Activated CD4-positive, alpha-beta T cell treated with anti-CD3 and anti-CD28 coated beads, Interleukin-2, amount 50 U/mL, for 16 hours (primary cell): ENCODE results near the gene GTPBP6.
"Not testable (repeated sequence)": the region's sequence is repeated elsewhere in the genome, so short reads cannot be mapped to it uniquely, and the experiment has no call there.

ENCODE experiments used
- DNase-seq: peaks from one replicate; pipeline ENCODE4 v3.0.0-alpha.2; 2020

GTPBP6 gene

DNA sequence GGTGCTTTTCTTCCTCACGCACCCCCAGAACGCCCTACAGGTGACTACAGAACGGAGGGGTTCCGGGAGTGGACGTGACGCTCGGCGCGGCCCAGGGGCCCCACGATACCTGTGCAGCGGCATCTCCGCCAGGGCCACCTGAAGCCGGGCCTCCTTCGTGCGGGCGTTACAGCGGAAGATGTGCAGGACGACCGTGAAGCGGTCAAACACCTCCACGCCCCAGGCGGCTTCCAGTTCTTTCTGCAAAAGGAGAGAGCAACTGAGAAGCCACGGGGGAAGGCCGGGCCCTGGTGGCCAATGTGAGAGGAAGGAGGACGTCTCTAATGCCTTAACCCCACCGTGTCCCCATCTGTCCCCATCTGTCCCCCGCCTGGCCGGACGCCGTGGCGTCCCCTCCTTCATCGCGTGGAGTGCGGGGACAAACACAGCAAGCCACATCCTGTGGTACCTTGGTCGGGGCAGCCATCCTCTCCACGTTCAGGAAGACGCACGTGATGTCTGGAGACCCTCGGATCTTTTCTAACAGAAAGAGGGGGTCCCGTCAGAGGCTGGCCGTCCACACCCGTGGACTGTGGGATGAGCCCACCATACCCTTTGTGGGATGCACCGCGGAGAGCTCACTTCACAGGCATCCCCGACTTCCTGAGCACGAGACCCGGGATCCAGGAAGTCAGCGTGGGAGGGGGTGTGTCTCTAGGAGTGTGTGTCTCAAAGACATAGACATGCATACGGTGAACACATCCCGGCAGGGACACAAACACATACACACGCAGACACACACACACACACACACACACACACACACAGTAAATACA, 3.6 kb downstream of the GTPBP6 start:
- no peak for DNase-seq

DNA sequence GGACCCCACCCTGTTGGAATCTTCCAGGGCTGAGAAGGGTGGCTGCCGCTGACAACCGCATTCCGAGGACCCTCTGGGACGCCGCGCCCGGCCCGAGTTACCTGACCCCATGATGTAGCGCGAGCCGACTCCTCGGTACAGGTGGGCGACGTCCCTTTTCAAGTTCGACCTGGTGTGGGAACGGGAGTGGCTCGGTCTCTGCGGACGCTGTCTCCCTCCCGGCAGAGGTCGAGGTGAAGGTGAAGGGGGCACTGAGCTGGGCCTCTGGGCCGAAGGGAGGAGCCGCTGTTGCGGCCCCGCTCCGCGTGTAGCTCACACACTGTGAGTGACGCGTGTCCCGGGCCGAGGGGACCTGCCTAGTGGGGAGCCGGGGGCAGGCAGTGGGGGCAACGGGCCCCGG, 4.5 kb downstream of the GTPBP6 start:
- DNase-seq, result no peak

DNA sequence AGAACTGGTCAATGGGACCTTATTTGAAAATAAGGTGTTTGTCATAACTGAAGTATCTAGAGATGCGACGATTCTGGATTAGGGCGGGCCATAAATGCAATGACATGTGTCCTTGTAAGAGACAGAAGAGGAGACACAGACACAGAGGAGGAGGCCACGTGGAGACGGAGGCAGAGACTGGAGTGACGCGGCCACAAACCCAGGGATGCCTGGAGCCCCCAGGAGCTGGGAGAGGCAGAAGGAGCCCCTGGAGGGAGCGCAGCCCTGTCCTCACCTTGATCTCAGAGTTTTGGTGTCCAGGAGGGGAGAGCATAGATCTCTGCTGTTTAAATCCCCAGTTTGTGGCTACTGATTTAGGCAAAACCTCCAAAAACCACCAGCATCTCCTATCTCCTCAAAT, 5.0 kb downstream of the GTPBP6 start:
- DNase-seq, result no peak

DNA sequence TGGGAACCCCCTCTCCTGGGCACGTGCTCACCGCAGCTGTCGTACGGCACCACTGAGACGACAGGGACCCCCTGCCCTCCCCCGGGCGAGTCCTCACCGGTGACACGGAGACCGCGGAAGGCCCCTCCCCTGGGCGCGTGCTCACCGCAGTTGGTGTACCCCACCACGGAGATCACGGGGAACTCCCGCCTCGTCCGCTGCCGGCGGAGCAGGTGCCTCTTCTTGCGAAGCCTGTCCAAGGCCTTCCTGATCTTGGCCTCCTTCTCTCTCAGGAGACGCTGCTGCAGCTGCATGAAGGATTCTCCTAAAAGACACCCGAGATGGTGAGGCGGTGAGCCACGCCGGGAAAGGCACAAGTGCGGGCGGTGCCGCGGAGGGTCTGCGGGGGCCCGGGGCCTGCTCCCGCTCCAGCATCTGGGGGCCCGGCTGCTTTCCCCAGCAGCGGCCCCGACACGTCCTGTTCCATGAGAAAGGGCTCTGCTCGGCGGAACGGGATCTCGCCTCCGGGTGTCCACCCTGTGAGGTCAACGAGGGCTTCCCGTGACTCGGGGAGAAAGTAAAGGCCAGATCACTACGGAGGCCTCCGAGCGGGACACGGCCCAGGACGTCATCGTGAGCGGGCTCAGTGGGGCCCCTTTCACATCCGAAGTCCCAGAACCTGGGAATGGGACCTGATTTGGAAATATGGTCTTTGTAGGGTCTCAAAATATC, 5.8 kb downstream of the GTPBP6 start:
- no peak for DNase-seq

DNA sequence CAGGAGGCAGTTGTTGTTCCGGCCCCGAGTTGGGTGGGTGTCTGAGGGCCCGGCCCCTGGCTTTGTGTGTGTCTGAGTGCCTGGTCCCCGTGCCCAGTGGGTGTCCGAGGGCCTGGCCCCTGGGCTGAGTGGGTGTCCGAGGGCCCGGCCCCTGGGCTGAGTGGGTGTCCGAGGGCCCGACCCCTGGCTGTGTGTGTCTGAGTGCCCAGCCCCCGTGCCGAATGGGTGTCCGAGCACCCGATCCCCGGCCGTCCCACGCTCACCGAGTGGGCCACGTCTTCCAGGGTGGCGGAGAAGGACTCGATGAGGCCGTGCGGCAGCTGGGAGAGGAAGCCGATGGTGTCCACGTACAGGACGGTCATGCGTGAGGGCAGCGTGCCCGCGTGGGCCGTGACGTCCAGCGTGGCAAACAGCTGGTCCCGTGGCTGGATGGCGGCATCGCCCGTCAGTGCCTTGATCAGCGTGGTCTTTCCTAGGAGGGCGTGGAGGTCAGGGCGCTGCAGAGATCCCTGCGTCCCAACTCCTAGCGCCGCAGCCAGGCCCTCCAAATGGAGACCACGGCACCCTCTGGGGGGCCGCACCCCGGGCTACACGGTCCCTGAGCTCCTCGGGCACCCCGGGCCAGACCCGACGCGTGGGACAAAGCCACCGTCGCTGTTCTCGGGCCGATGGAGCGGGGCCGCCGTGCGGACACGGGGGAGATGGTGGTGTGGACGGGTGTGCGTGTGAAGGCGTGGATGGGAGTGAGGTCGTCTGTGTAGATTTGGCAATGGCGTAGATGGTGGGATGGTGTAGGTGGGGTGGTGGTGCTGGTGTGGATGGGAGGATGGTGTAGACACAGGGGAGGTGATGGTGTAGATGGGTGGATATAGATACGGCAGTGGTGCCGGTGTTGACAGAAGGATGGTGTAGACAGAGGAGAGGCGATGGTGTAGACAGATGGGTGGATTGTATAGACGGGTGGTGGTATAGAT, 7.2 kb downstream of the GTPBP6 start:
- DNase-seq, result no peak

DNA sequence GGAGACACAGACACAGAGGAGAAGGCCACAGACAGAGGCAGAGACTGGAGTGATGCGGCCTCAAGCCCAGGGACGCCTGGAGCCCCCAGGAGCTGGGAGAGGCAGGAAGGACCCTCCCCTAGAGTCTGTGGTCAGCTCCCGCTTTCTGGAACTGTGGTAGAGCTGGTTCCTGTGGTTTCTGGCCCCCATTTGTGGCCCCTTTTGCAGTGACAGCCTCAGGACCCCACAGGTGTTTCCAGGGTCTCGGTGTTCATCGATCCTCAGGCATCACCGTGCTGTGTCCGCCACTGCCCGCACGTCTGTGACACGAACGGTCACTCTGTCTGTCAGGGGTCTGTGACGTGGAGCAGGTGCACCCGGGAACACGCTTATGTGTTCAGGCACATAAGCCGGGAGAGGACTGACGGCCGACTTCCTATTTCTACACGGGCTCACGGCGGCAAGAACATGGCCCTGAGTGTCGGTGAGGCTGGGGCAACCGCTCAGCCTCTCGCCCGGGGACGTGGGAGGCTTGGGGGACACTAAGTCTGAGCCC, 7.9 kb downstream of the GTPBP6 start:
- no peak for DNase-seq

DNA sequence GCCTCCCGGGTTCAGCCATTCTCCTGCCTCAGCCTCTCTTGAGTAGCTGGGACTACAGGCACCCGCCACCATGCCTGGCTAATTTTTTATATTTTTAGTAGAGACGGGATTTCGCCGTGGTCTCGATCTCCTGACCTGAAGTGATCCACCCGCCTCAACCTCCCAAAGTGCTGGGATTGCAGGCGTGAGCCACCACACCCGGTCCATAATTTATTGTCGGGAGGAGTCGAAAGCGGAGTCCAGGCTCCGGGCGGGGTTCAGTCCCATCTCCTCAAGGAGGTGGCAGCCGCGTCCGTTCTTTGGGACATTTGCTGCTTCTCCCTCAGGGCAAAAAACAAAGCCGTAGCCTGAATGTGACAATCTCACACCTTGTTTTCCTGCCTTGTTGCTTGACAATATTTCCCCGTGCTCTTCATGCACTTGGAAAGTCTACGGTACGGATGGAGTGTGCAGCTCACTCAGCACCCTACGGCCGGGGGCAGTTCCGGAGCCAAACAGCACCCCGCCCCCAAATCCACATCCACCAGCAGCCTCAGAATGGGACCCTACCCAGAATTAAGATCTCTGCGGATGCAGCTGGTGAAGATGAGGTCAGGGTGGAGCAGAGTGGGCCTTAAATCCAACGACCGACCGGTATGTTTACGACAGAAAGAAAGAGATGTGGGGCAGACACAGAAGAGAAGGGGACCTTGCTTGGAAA, 9.6 kb downstream of the GTPBP6 start:
- DNase-seq, result no peak

DNA sequence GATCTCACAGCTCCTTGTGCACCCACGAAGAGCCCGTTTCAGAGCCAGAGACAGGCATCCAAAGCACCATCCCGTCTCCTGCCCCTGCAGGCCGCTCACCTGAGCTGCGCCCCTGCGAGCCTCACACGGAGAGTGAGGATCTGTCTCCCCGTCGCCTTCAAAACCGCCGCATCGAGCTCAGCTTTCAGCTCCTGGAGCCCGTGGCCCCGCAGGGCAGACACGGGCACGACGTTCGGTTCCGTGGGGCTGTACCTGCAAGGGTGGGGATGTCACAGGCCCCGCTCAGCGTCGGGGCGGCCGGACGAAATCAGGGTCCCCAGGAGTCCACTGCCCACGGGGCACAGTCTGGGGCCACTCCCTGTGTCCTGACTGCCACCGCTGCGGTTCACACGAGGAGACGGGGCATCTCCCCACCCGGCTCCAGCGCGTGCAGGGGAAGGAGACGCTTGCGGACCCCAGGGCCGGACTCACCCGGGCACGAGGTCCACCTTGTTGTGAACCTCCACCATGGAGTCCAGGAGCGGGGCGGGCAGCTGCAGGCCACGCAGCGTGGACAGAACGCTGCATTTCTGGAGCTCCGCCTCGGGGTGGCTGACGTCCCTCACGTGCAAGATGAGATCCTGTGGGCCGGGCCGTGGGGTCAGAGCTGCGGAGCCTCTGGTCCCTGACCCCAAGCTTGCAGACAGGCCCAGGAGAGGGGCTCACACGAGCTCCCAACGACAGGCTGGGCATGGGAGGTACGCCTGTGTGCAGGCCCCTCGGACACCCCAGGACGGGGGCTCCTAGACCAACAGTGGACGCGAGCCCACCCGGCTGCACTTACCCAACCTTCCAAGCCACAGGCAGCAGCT, 11.1 kb downstream of the GTPBP6 start:
- DNase-seq, result no peak

DNA sequence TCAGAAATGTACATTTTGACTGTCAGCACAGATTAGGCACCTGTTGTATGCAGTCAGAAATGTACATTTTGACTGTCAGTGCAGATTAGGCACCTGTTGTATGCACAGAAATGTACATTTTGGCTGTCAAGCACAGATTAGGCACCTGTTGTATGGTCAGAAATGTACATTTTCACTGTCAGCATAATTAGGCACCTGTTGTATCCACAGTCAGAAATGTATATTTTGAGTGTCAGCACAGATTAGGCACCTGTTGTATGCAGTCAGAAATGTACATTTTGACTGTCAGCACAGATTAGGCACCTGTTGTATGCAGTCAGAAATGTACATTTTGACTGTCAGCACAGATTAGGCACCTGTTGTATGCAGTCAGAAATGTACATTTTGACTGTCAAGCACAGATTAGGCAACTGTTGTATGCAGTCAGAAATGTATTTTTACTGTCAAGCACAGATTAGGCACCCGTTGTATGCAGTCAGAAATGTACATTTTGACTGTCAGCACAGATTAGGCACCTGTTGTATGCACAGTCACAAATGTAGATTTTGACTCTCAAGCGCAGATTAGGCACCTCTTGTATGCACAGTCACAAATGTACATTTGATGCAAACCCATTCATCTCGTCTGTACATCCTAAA, 11.9 kb downstream of the GTPBP6 start:
- not testable (repeated sequence) for DNase-seq

DNA sequence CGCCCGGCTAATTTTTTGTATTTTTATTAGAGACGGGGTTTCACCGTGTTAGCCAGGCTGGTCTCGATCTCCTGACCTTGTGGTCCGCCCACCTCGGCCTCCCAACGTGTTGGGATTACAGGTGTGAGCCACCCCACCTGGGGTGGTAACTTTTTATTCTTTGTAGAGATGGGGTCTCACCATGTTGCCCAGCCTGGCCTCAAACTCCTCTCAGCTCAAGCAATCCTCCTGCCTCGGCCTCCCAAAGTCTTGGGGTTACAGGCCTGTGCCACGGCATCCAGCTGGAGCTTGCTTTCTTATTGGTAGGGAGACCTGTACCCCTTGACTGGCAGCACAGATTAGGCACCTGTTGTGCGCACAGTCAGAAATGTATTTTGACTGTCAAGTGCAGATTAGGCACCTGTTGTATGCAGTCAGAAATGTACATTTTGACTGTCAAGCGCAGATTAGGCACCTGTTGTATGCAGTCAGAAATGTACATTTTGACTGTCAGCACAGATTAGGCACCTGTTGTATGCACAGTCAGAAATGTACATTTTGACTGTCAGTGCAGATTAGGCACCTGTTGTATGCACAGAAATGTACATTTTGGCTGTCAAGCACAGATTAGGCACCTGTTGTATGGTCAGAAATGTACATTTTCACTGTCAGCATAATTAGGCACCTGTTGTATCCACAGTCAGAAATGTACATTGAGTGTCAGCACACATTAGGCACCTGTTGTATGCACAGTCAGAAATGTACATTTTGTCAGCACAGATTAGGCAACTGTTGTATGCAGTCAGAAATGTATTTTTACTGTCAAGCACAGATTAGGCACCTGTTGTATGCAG, 12.6 kb downstream of the GTPBP6 start:
- DNase-seq, result not testable (repeated sequence)

DNA sequence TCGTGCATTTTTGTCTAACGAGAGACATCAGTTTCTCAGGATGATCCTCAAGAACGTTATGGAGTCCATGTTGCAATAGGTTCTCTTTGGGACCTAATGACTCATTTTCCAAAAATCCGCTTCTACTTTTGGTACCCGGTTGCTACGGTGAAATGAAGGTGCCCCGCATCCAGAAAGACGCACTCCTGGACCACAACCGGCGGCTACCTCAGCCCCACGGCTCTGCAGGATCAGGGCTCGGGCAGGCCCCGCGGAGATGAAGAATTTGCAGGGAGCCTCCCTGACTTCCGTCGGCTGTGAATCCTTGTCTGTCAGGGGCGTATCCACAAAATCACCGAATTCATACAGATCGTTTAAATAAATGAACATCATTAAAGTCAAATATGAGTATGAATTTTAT, 15.6 kb downstream of the GTPBP6 start:
- no peak for DNase-seq

DNA sequence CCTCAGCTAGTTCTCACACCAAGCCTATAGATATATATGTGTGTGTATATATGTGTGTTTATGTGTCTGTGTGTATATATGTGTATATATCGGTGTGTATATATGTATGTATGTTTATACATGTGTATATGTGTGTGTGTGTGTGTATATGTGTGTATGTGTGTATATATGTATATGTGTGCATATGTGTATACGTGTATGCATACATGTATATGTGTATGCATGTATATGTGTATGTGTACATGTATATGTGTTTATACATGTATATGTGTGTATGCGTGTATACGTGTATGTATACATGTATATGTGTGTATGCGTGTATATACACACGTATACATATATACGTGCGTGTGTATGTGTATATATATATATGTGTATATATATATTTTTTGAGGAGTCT, 18.3 kb downstream of the GTPBP6 start:
- no peak for DNase-seq

DNA sequence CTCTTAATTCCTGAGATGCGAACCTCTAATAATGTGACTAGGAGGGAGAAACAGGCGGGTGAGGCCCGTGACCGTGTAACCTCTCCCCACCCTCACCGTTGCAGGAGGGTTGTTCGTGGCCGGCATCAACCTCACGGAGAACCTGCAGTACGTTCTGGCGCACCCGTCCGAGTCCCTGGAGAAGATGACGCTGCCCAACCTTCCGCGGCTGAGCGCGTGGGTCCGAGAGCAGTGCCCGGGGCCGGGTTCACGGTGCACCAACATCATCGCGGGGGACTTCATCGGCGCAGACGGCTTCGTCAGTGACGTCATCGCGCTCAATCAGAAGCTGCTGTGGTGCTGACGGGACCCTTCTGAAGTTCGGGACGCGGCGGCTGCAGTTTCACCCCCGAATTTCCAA, 19.6 kb downstream of the GTPBP6 start:
- no peak for DNase-seq

DNA sequence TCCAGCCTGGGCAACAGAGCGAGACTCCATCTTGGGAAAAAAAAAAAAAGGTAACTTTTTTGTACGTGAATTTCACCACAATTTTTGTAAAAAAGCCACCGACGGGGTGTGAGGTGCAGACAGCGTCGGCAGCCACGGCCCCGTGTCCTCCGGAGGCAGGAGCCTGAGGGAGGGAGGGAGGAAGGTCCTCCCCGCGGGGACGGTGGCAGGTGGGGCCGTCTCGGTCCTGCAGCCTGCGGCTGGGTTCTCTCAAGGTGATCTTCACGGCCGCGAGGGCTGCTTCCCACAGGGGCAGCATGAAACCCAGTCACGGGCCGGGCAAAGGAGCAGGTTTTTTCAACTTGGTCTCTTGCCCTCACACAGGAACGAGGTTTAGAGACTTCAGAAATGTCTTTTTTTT, 23.5 kb downstream of the GTPBP6 start:
- no peak for DNase-seq

DNA sequence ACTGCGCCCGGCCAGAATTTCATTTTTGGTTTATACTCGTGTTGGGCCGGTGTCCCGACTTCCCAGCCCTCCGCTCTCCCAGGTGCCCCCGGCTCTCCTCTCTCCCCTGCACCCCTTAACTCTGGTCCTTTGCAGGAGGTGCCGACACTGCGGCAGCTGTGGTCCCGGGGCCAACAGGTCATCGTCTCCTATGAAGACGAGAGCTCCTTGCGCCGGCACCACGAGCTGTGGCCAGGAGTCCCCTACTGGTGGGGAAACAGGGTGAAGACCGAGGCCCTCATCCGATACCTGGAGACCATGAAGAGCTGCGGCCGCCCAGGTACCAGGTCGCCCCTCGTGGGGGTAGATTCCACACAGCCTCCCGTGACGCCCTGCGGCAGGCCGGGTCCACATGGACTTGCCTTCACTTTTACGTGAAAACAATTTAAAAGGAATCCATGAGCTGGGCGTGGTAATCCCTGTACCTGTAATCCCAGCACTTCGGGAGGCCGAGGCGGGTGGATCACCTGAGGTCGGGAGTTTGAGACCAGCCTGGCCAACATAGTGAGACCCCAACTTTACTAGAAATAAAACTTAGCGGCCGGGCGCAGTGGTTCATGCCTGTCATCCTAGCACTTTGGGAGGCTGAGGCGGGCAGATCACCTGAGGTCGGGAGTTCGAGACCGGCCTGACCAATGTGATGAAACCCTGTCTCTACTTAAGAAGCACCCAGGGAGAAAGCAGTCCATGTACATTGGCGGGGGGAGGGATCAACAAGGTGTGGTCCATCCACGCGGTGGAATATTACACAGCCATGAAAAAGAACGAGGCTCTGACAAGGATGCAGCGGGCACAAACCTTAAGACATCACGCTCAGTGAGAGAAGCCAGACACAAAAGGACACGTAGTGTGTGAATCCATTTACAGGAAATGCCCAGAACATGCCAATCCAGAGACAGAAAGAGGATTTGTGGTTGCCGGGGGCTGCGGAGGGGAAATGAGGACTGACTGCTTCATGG, 25.4 kb downstream of the GTPBP6 start:
- no peak for DNase-seq

DNA sequence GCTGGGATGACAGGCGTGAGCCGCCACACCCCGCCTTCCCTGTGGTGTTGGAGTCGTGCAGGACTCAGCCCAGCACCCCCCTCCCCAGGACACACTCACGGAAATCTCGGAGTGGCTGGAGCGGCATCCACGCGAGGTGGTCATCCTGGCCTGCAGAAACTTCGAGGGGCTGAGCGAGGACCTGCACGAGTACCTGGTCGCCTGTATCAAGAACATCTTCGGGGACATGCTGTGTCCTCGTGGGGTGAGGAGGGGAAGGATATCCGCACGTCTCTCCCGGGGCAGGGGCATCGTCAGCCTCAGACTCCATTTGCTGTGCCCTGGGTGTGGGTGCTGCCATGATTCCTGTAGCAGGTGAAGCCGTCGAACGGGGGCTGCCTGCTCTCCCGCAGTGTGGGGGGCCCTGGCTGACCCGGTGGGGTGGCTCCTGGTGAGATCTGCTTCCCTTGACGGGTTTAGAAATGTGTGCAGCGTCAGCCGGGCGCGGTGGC, 27.1 kb downstream of the GTPBP6 start:
- no peak for DNase-seq

DNA sequence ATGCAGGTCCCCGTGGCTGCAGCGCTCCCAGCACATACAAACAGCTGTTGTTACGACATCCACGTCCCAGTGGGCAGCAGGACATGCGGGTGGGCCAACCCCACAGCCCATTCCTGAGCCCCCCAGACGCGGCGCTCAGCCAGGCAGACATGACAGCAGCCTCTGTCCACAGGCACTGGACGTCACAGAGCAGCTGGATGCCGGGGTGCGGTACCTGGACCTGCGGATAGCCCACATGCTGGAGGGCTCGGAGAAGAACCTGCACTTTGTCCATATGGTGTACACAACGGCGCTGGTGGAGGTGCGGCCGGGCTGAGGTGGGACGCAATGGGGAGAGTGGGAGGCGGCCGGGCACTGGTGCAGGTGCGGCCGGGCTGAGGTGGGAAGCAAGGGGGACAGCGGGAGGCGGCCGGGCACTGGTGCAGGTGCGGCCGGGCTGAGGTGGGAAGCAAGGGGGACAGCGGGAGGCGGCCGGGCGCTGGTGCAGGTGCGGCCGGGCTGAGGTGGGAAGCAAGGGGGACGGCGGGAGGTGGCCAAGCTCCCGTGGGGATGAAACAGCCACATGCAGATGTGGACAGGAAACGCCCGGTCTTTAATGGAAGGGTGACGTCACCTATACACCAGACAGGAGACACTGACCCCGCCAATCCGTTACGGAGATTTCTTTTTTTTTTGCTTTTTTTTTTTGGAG, 28.0 kb downstream of the GTPBP6 start:
- no peak for DNase-seq

DNA sequence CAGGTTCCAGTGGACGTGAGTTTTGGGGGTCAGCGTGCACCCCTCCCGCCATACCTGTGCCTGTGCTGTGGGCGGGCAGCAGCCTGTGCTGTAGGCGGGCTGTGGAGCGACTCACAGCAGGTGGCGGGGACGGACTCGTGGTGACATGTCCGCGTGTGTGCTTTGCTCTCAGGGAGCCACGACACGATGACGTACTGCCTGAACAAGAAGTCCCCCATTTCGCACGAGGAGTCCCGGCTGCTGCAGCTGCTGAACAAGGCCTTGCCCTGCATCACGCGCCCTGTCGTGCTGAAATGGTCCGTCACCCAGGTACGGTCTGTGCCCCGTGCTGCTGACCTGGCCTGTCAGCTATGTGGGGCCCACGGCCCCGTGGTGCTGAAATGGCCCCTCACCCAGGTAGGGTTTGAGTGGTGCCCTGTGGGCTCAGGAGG, 30.0 kb downstream of the GTPBP6 start:
- DNase-seq, result no peak
